ENCODE data around the gene OCLN. TPM values are rescaled to one million over a fixed set of nuclear protein-coding genes. Genes with fewer than 3 reads are reported as not detected.
"Not testable (repeated sequence)": the region's sequence is repeated elsewhere in the genome, so short reads cannot be mapped to it uniquely, and the experiment has no call there.

OCLN gene
- total RNA-seq, 1 experiment from 2014 or later: 77.4 TPM

DNA sequence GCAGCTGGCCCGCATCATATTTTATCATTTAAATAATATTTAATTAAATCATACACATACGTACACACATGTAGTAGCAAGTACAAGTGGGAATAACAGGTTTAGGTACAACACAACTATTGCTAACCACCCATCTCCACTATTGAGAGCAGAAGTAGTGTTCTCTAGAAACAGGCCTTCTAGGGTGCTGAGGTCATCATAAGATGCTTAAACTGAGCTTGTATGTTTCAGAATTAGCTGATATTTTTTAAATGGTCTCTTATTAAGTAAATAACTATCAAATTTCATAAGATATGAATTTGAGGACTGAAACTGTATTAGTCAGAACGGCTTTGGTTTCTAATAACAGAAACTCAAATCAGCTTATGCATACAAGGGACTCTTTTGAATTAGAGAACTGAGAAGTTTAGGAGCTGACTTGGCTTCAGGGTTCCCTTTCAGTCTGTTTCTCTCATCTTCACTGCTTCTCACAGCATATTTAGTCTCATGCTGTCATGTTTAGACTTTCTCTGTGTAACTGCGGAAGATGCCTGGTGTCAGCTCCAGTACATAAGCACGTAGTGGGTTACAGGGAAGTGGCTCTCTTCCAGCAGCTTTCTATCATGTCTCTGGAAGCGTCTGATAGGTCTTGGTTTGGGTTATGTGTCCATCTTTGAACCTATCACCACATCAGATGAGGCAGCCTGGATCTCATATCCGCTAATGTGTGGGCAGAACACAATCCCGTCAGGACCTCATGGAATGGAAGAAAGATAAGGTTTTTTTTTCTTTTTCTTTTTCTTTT lies 25.0 kb upstream of the OCLN start:
- no TSS peak for BruUV-seq (replicated peaks)
- POLR2A ChIA-PET (ENCODE audit: unreplicated experiment): no interaction called here
- no peak for DNase-seq
- Histone ChIP-seq H3K4me3 (no peak overlapping the region), H3K4me2 (no peak overlapping the region), H3K9me3 (ENCODE audit: insufficient read depth, low read depth) (peaks cover 5% of the 10 kb centered on the region), H3F3A (ENCODE audit: insufficient read depth, low read depth) (no peaks in the 10 kb centered on the region), H3K4me1 (replicated peaks; ENCODE audit: insufficient read depth) (no peaks in the 10 kb centered on the region), H3K9me2 (ENCODE audit: insufficient read depth) (no peaks in the 10 kb centered on the region; the same call in 1 of the 2 replicates), H3K27me3 (ENCODE audit: insufficient read depth, low read depth) (no peaks in the 10 kb centered on the region), H3K36me3 (ENCODE audit: low read depth) (no peaks in the 10 kb centered on the region), H3K27ac (no peak overlapping the region), H4K20me1 (ENCODE audit: insufficient read depth) (no peaks in the 10 kb centered on the region), H2AFZ (no peak overlapping the region), H3K79me2 (ENCODE audit: low read depth) (no peaks in the 10 kb centered on the region)
- intact Hi-C loops (cut with micrococcal nuclease; ENCODE audit: unreplicated experiment): no loop called here
- CTCF ChIA-PET: no interaction called here
- TF ChIP-seq, protein P1, sequence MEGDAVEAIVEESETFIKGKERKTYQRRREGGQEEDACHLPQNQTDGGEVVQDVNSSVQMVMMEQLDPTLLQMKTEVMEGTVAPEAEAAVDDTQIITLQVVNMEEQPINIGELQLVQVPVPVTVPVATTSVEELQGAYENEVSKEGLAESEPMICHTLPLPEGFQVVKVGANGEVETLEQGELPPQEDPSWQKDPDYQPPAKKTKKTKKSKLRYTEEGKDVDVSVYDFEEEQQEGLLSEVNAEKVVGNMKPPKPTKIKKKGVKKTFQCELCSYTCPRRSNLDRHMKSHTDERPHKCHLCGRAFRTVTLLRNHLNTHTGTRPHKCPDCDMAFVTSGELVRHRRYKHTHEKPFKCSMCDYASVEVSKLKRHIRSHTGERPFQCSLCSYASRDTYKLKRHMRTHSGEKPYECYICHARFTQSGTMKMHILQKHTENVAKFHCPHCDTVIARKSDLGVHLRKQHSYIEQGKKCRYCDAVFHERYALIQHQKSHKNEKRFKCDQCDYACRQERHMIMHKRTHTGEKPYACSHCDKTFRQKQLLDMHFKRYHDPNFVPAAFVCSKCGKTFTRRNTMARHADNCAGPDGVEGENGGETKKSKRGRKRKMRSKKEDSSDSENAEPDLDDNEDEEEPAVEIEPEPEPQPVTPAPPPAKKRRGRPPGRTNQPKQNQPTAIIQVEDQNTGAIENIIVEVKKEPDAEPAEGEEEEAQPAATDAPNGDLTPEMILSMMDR (conservative IDR thresholded peaks at IDR 0.05): no peak
- TF ChIP-seq EZH2 (IDR thresholded peaks at IDR 0.05; ENCODE audit: low read depth): no peak

DNA sequence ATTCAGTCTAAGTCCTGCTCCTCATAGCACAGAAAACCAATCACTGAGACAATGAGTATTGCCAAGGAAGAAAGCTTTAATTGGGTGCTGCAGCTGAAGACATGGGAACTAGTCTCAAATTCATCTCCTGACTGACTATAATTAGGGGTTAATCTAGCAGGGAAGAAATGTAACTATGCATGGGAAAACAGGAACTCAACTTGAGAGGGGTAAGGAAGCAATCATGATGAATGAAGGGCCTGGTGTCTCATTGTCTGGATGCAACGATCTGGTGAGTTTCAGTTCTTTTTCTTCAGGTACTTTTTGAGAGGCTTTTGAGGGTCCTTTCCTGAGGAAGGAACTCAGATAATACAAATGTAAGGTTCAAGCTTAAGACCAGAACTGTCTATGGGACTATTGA lies 24.0 kb upstream of the OCLN start:
- H3K27ac ChIP-seq: no peak overlapping the region
- H3F3A ChIP-seq (ENCODE audit: insufficient read depth, low read depth): no peaks in the 10 kb centered on the region
- no peak overlapping the region for H2AFZ ChIP-seq
- no peaks in the 10 kb centered on the region for H3K79me2 ChIP-seq (ENCODE audit: low read depth)
- H3K4me2 ChIP-seq: no peak overlapping the region
- peaks cover 5% of the 10 kb centered on the region for H3K9me3 ChIP-seq (ENCODE audit: insufficient read depth, low read depth)
- H4K20me1 ChIP-seq (ENCODE audit: insufficient read depth): no peaks in the 10 kb centered on the region
- TF ChIP-seq EZH2 (IDR thresholded peaks at IDR 0.05; ENCODE audit: low read depth): no peak
- TF ChIP-seq, protein P1 (conservative IDR thresholded peaks at IDR 0.05): no peak
- no peaks in the 10 kb centered on the region for H3K27me3 ChIP-seq (ENCODE audit: insufficient read depth, low read depth)
- no peaks in the 10 kb centered on the region; the same call in 1 of the 2 replicates for H3K9me2 ChIP-seq (ENCODE audit: insufficient read depth)
- no TSS peak for BruUV-seq (replicated peaks)
- ChIA-PET CTCF (no interaction called here), POLR2A (ENCODE audit: unreplicated experiment) (no interaction called here)
- intact Hi-C loops (cut with micrococcal nuclease; ENCODE audit: unreplicated experiment): no loop called here
- DNase-seq: no peak
- H3K4me3 ChIP-seq: no peak overlapping the region
- no peaks in the 10 kb centered on the region for H3K4me1 ChIP-seq (replicated peaks; ENCODE audit: insufficient read depth)
- no peaks in the 10 kb centered on the region for H3K36me3 ChIP-seq (ENCODE audit: low read depth)

DNA sequence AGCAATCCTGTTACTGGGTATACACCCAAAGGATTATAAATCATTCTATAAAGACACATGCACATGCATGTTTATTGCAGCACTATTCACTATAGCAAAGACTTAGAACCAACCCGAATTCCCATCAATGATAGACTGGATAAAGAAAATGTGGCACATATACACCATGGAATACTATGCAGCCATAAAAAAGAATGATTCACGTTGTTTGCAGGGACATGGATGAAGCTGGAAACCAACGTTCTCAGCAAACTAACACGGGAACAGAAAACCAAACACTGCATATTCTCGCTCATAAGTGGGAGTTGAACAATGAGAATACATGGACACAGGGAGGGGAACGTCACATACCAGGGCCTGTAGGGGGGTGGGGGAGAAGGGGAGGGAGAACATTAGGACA lies 21.1 kb upstream of the OCLN start:
- POLR2A ChIA-PET (ENCODE audit: unreplicated experiment); CTCF ChIA-PET; H2AFZ ChIP-seq: not testable (repeated sequence)

DNA sequence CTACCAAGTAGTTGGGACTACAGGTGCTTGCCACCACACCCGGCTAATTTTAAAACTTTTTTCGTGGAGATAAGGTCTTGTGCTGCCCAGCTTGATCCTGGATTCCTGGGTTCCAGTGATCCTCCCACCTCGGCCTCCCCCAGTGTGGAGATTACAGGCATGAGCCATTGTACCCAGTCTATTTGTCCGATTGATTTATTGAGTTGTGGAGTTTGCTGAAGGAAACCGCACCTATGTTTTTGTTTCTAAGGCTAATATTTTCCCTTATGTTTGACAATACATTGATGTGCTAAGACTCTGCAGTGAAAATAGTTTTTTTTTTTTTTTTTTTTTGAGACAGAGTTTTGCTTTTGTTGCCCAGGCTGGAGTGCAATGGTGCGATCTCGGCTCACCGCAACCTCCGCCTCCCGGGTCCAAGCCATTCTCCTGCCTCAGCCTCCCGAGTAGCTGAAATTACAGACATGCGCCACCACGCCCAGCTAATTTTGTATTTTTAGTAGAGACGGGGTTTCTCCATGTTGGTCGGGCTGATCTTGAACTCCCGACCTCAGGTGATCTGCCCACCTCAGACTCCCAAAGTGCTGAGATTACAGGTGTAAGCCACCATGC lies 20.0 kb upstream of the OCLN start:
- CTCF ChIA-PET; H3K4me1 ChIP-seq (replicated peaks; ENCODE audit: insufficient read depth); BruUV-seq (replicated peaks); H3K27ac ChIP-seq; intact Hi-C loops (cut with micrococcal nuclease; ENCODE audit: unreplicated experiment); H3K27me3 ChIP-seq (ENCODE audit: insufficient read depth, low read depth); H4K20me1 ChIP-seq (ENCODE audit: insufficient read depth); H3K9me3 ChIP-seq (ENCODE audit: insufficient read depth, low read depth); H2AFZ ChIP-seq; H3K79me2 ChIP-seq (ENCODE audit: low read depth); H3K4me2 ChIP-seq; H3K36me3 ChIP-seq (ENCODE audit: low read depth); H3K4me3 ChIP-seq; H3K9me2 ChIP-seq (ENCODE audit: insufficient read depth); H3F3A ChIP-seq (ENCODE audit: insufficient read depth, low read depth); DNase-seq: not testable (repeated sequence)
- POLR2A ChIA-PET (ENCODE audit: unreplicated experiment): interaction anchor here (0.5 kb wide), 1 partner anchor 104 kb away, joined by 6 read pairs; no protein-coding TSS in a partner anchor

More for the DNA sequence above, 21.1 kb upstream of the OCLN start:
- intact Hi-C loops (cut with micrococcal nuclease; ENCODE audit: unreplicated experiment); H3K9me2 ChIP-seq (ENCODE audit: insufficient read depth); H3K27ac ChIP-seq; DNase-seq; H3K79me2 ChIP-seq (ENCODE audit: low read depth); H3K4me3 ChIP-seq; BruUV-seq (replicated peaks); H4K20me1 ChIP-seq (ENCODE audit: insufficient read depth); H3K27me3 ChIP-seq (ENCODE audit: insufficient read depth, low read depth); H3K4me2 ChIP-seq; H3F3A ChIP-seq (ENCODE audit: insufficient read depth, low read depth); H3K4me1 ChIP-seq (replicated peaks; ENCODE audit: insufficient read depth); H3K36me3 ChIP-seq (ENCODE audit: low read depth); H3K9me3 ChIP-seq (ENCODE audit: insufficient read depth, low read depth): not testable (repeated sequence)
